Measurements from ENCODE around the gene OR2T2. TPM values are rescaled to one million over a fixed set of nuclear protein-coding genes. Genes with fewer than 3 reads are reported as not detected.
"Not testable (repeated sequence)": the region's sequence is repeated elsewhere in the genome, so short reads cannot be mapped to it uniquely, and the experiment has no call there.

Gene OR2T2
- total and polyA plus RNA-seq, 5 donors from 2014 or later, result not detected

DNA sequence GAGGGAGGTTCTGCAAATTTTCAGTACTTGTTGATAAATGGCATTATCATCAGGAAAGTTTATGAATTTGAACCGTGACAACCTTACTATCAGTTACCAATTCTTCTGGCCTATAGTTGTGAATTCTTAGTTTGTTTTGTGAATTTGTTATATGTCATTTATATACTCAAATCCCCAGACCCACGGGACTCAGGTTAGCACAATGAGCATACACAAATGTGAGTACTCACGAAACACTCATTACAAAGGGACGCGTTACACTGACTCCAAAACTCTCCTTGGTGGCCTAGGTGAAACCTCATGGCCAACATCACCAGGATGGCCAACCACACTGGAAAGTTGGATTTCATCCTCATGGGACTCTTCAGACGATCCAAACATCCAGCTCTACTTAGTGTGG is 42.9 kb downstream of the OR2T2 start, which contains the start of gene OR2T5:
OR2T5 (plus strand) TSS at position 301 of the 400 bp plus-strand sequence; CDS start at position 301, 0 bp downstream.
- not testable (repeated sequence) for H3K4me3 Mint-ChIP-seq; H3K36me3 ChIP-seq (ENCODE audit: control insufficient read depth, insufficient read depth, low read length); H3K27ac ChIP-seq (ENCODE audit: insufficient read depth, low read length, poor library complexity, severe bottlenecking); H3K4me1 Mint-ChIP-seq; ATAC-seq (ENCODE audit: low read depth in 2 of 2); DNase-seq; H3K27ac Mint-ChIP-seq; H3K4me3 ChIP-seq (ENCODE audit: low read depth, low read length); H3K36me3 Mint-ChIP-seq; H3K9me3 Mint-ChIP-seq; H3K9me3 ChIP-seq (ENCODE audit: control insufficient read depth in 2 of 2, low read length in 2 of 2); H3K27me3 ChIP-seq (ENCODE audit: control insufficient read depth, insufficient read depth, low read length); H3K27me3 Mint-ChIP-seq; H3K4me1 ChIP-seq (ENCODE audit: control insufficient read depth, insufficient read depth, low read length, poor library complexity, severe bottlenecking)

DNA sequence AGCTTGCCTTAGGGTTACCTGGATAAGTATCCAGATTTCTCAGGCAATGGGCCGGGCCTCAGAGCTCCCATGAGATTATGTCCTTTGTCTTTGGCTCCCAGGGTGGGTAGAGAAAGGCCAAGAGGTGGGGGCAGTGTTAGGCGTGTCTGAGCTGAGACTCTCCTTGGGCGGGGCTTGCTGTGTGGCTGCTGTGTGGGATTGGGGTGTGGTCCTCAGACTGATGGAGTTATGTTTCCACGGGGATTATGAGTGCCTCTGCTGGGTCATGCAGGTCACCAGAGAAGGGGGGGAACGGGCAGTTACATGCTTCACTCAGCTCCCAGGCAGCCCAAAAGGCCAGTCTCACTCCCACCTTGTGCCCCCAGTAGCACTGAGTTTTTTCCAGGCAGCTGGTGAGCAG is 51.2 kb downstream of the OR2T2 start:
- not testable (repeated sequence) for ATAC-seq (ENCODE audit: low read depth in 2 of 2); H3K36me3 ChIP-seq (ENCODE audit: control insufficient read depth, insufficient read depth, low read length); H3K4me3 ChIP-seq (ENCODE audit: low read depth, low read length); H3K9me3 Mint-ChIP-seq; H3K4me1 Mint-ChIP-seq; H3K27ac Mint-ChIP-seq; H3K4me3 Mint-ChIP-seq; H3K9me3 ChIP-seq (ENCODE audit: control insufficient read depth in 2 of 2, low read length in 2 of 2); H3K36me3 Mint-ChIP-seq; H3K27ac ChIP-seq (ENCODE audit: insufficient read depth, low read length, poor library complexity, severe bottlenecking); H3K4me1 ChIP-seq (ENCODE audit: control insufficient read depth, insufficient read depth, low read length, poor library complexity, severe bottlenecking); H3K27me3 Mint-ChIP-seq; H3K27me3 ChIP-seq (ENCODE audit: control insufficient read depth, insufficient read depth, low read length); DNase-seq

DNA sequence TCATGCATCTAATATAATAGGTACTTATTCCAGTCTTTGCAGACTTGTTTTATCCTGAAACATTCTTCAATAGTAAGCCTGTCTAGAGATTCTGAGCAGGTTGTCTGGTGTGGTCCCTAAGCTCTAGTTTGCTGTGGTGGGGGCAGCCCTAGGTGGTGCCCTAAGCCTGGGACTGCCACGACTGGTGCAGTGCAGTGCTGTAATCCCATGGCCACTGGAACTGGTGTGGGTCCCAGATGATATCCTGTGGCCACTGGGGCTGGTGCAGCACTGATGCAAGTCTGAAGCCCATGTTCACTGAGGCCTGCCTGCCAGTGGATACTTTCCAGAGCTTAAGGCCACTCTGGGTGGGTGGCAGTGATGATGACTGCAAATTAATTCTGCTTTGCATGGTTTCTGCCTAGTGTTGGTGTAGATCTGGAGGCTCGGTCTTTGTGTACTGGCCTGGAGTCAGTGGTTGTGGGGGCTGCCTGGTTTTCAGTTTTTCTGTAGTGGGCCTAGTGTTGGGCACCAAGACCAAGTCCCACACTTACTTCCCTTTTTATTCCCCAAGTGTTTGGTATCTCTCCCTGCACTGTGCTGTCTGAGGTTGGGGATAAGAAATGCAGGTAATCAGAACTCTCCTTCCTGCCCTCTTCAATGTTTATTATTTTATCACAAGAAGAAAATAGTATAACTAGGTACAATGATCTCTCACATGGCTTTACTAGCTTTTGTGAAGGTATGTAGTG is 55.0 kb downstream of the OR2T2 start:
- not testable (repeated sequence) for H3K4me1 Mint-ChIP-seq; H3K9me3 ChIP-seq (ENCODE audit: control insufficient read depth in 2 of 2, low read length in 2 of 2); H3K4me3 ChIP-seq (ENCODE audit: low read depth, low read length); H3K4me1 ChIP-seq (ENCODE audit: control insufficient read depth, insufficient read depth, low read length, poor library complexity, severe bottlenecking); DNase-seq; H3K36me3 ChIP-seq (ENCODE audit: control insufficient read depth, insufficient read depth, low read length); H3K36me3 Mint-ChIP-seq; H3K27me3 ChIP-seq (ENCODE audit: control insufficient read depth, insufficient read depth, low read length); H3K27ac ChIP-seq (ENCODE audit: insufficient read depth, low read length, poor library complexity, severe bottlenecking); H3K27ac Mint-ChIP-seq; H3K4me3 Mint-ChIP-seq; H3K27me3 Mint-ChIP-seq; H3K9me3 Mint-ChIP-seq; ATAC-seq (ENCODE audit: low read depth in 2 of 2)

Other genes with a start within 250 kb of the OR2T2 start
- gene OR2M3, start 248.4 kb upstream of the OR2T2 start, total RNA-seq, result not detected
- gene OR2M3, start 248.4 kb upstream of the OR2T2 start, polyA plus RNA-seq, result not detected
- gene OR2M4, start 214.2 kb upstream of the OR2T2 start, total RNA-seq, result not detected
- not detected for gene OR2M4, start 214.2 kb upstream of the OR2T2 start, polyA plus RNA-seq
- gene OR2T33, start 167.7 kb upstream of the OR2T2 start, total RNA-seq, result not detected
- not detected for gene OR2T33, start 167.7 kb upstream of the OR2T2 start, polyA plus RNA-seq
- gene OR2T12, start 142.2 kb upstream of the OR2T2 start, total RNA-seq, result not detected
- not detected for gene OR2T12, start 142.2 kb upstream of the OR2T2 start, polyA plus RNA-seq
- gene OR2M7, start 121.1 kb upstream of the OR2T2 start, total RNA-seq, result not detected
- gene OR2M7, start 121.1 kb upstream of the OR2T2 start, polyA plus RNA-seq, result not detected
- not detected for gene OR14C36, start 96.9 kb upstream of the OR2T2 start, total RNA-seq
- not detected for gene OR14C36, start 96.9 kb upstream of the OR2T2 start, polyA plus RNA-seq
- not detected for gene OR2T4, start 84.0 kb upstream of the OR2T2 start, total RNA-seq
- not detected for gene OR2T4, start 84.0 kb upstream of the OR2T2 start, polyA plus RNA-seq
- gene OR2T6, start 69.9 kb upstream of the OR2T2 start, total RNA-seq, result not detected
- gene OR2T6, start 69.9 kb upstream of the OR2T2 start, polyA plus RNA-seq, result not detected
- not detected for gene OR2T1, start 42.6 kb upstream of the OR2T2 start, total RNA-seq
- gene OR2T1, start 42.6 kb upstream of the OR2T2 start, polyA plus RNA-seq, result not detected
- gene OR2T3, start 27.7 kb downstream of the OR2T2 start, total RNA-seq, result not detected
- not detected for gene OR2T3, start 27.7 kb downstream of the OR2T2 start, polyA plus RNA-seq
- gene OR2T5, start 43.0 kb downstream of the OR2T2 start, total RNA-seq, result not detected
- not detected for gene OR2T5, start 43.0 kb downstream of the OR2T2 start, polyA plus RNA-seq
- not detected for gene OR2G6, start 62.4 kb downstream of the OR2T2 start, total RNA-seq
- gene OR2G6, start 62.4 kb downstream of the OR2T2 start, polyA plus RNA-seq, result not detected
- gene OR2T29, start 117.1 kb downstream of the OR2T2 start, total RNA-seq, result not detected
- gene OR2T29, start 117.1 kb downstream of the OR2T2 start, polyA plus RNA-seq, result not detected
- gene OR2T34, start 129.1 kb downstream of the OR2T2 start, total RNA-seq, result not detected
- gene OR2T34, start 129.1 kb downstream of the OR2T2 start, polyA plus RNA-seq, result not detected
- gene OR2T10, start 152.1 kb downstream of the OR2T2 start, total RNA-seq, result not detected
- not detected for gene OR2T10, start 152.1 kb downstream of the OR2T2 start, polyA plus RNA-seq
- gene OR2T11, start 189.5 kb downstream of the OR2T2 start, total RNA-seq, result not detected
- gene OR2T11, start 189.5 kb downstream of the OR2T2 start, polyA plus RNA-seq, result not detected
- gene OR2T35, start 199.6 kb downstream of the OR2T2 start, total RNA-seq, result not detected
- not detected for gene OR2T35, start 199.6 kb downstream of the OR2T2 start, polyA plus RNA-seq
- not detected for gene OR2T27, start 209.9 kb downstream of the OR2T2 start, total RNA-seq
- not detected for gene OR2T27, start 209.9 kb downstream of the OR2T2 start, polyA plus RNA-seq

Measured in CD4-positive, CD25-positive, alpha-beta regulatory T cell (primary cell).